Cardiac muscle cell (in vitro differentiated cells and primary cell): ENCODE data around the gene CD4. TPM values are rescaled to one million over a fixed set of nuclear protein-coding genes. Genes with fewer than 3 reads are reported as not detected.
A peak's percentile ranks its signal among the peaks of the same experiment; 100 is the strongest.

ENCODE experiments used
- DNase-seq, 2 donors: peaks; one replicate each; pipeline versions ENCODE4 v3.0.0 to v3.0.0-alpha.2; 2010 to 2017; ENCODE audit warnings: low read depth in 1 of 2, low spot score in 1 of 2
- H3K27ac ChIP-seq: fragments of 200-600 bp; sonication (generic); 2 replicates; pipeline ENCODE4 v1.5.1; 2016
- H3K27me3 ChIP-seq: fragments of 200-600 bp; sonication (generic); 2 replicates; pipeline ENCODE4 v1.6.0; 2016; ENCODE audit warnings: control low read depth
- H3K36me3 ChIP-seq: fragments of 200-600 bp; sonication (generic); 2 replicates; pipeline ENCODE4 v1.5.1; 2016; ENCODE audit warnings: control low read depth
- H3K4me1 ChIP-seq: fragments of 200-600 bp; sonication (generic); 2 replicates; pipeline ENCODE4 v1.8.1; 2017; ENCODE audit warnings: low read depth, mild to moderate bottlenecking, mixed run types
- H3K4me3 ChIP-seq: fragments of 200-600 bp; sonication (generic); 2 replicates; pipeline ENCODE4 v1.5.1; 2016; ENCODE audit warnings: mild to moderate bottlenecking
- H3K9me3 ChIP-seq: fragments of 200-600 bp; sonication (generic); 2 replicates; pipeline ENCODE4 v1.5.1; 2017; ENCODE audit warnings: low read depth, mild to moderate bottlenecking, control low read depth
- CTCF ChIP-seq: IDR thresholded peaks from 2 replicates; pipeline ENCODE4 v1.5.1; 2012; ENCODE audit warnings: low read depth, mild to moderate bottlenecking, low read length
- polyA plus RNA-seq: library from polyadenylated mRNA; unstranded; fragments of >200 nt; fragmentation: Nextera tagmentation; extraction: Ambion mirVana; gene quantifications from 2 replicates; pipeline ENCODE4 v1.2.1, GENCODE V29; 2016
- total RNA-seq: library from RNA; depleted of rRNA; stranded (reverse); fragments of >200 nt; gene quantifications from 2 replicates; pipeline ENCODE4 v1.2.3, GENCODE V29; 2016

Gene CD4
- total and polyA plus RNA-seq, 2 experiments from 2014 or later: 3.3 to 5.9 TPM

DNA sequence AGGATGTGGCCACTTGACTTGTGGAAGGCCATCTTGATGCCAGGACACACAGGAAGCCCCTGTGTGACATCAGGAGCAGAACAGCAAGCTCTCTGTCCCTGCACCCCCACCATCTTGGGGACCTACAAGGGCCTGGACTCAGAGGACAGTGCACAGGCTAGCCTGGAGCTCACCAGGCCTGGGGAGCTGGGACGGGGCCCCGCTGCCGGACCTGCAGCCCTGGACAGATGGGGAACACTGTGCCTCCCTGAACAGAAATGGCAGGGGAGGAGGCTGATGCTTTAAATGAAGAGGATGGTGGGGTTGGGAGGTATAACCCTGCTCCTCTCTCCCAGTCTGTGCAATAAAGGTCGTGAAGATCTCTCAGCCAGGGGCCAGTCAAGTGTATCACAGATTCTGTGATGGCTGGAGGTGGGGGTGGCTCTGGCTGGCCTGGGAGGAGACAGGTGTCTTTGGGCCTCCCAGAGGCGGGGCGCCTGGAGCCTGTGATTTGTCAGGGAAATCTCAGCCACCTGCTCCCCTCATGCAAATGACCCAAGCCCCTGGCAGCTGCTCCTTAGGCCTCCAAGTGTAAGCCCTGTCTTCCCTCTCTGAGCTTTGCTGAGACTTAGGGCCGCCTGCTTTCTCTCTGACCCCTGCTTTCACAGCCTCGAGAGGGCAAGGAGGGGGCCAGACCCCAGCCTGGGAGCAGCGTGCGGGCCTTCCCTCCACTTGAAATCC is 50.3 kb downstream of the CD4 start:
- no peaks in the 10 kb centered on the region for H3K9me3 ChIP-seq
- peak overlapping the region; percentile 62 for H3K27ac ChIP-seq
- no peak overlapping the region for H3K4me3 ChIP-seq
- H3K27me3 ChIP-seq: no peaks in the 10 kb centered on the region
- no peak for TF ChIP-seq CTCF
- DNase-seq: no peak
- H3K36me3 ChIP-seq: peaks cover 10% of the 10 kb centered on the region
- peaks cover 14% of the 10 kb centered on the region for H3K4me1 ChIP-seq

DNA sequence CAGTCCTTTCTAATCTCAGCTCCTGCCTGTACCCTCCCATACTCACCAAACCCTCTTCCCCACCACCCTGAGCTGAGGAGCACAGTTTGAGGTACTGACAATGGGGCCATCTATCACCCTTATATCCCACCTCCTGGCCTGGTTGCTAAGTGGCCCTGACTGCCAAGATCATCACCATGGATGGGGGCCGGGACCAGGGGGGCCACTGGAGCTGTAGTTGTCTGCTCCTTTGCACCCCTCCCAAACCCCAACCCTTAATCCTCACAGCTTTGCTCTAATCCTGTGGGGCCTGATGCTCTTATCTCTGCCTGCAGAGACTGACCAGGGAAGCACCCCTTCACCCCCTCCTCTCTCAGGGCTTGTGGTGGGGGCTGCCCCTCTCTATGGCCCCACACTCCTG is 51.0 kb downstream of the CD4 start:
- peaks cover 10% of the 10 kb centered on the region for H3K36me3 ChIP-seq
- no peaks in the 10 kb centered on the region for H3K27me3 ChIP-seq
- H3K9me3 ChIP-seq: no peaks in the 10 kb centered on the region
- peak overlapping the region; percentile 62 for H3K27ac ChIP-seq
- DNase-seq: no peak
- H3K4me3 ChIP-seq: no peak overlapping the region
- H3K4me1 ChIP-seq: peaks cover 14% of the 10 kb centered on the region
- TF ChIP-seq CTCF: no peak

DNA sequence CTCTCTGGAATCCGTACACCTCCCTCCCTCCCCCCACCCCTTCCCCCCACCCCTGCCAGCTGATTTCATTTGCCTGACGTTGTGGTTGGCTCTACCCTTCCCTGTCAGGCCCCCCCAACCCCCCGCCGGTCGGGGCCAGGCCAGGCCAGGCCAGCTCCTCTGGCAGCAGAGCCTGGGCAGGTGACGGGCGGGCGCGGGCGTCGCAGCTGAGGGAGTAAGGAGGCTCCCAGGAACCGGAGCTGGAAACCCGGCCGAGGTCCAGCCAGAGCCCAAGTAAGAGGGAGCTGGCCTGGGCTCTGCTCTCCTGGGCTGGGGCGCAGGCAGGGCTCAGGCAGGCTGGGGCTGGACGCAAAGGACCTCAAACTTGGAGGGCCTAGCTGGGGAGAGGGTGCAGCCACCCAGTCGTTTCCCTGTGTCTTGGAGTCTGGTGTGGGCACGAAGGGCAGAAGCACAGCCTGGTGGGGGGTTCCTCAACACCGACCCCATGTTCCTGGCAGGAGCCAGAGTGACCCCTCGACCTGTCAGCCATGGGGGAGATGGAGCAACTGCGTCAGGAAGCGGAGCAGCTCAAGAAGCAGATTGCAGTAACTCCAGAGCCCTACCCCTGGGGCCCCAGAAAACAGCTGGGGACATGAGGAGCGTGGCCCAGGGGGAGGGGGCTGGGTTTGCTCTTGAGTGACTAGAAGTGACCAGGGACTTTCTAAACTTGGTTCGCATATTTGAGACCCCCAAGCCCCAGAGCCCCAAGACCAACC is 51.6 kb downstream of the CD4 start, which contains the start of gene GNB3:
Gene GNB3 (plus strand): TSS at position 165 of the 755 bp plus-strand sequence. CDS start 363 bp downstream, at position 528.
- no peak for TF ChIP-seq CTCF
- no peaks in the 10 kb centered on the region for H3K27me3 ChIP-seq
- H3K4me1 ChIP-seq: peaks cover 14% of the 10 kb centered on the region
- no peaks in the 10 kb centered on the region for H3K9me3 ChIP-seq
- peaks cover 12% of the 10 kb centered on the region for H3K36me3 ChIP-seq
- H3K4me3 ChIP-seq: no peak within 1 kb of the TSS
- no peak for DNase-seq
- H3K27ac ChIP-seq: peak within 1 kb of the TSS; percentile 62

DNA sequence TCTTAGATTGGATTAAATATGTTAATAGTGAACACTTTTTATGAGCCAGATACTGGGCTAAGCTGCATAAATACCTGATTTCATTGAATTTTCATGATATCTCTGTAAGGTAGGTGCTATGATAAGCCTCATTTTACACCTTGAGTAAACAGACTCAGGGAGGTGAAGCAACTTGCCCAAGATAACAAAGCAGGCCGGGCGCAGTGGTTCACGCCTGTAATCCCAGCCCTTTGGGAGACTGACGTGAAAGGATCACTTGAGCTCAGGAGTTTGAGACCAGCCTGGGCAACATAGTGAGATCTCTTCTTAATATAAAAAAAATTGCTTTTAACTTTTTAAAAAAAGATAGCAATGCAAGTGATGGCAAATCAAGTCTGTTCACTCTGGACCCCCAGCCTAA is 52.7 kb downstream of the CD4 start:
- no peak for DNase-seq
- peaks cover 12% of the 10 kb centered on the region for H3K36me3 ChIP-seq
- no peak overlapping the region for H3K27ac ChIP-seq
- no peaks in the 10 kb centered on the region for H3K9me3 ChIP-seq
- no peaks in the 10 kb centered on the region for H3K27me3 ChIP-seq
- H3K4me3 ChIP-seq: no peak overlapping the region
- peaks cover 14% of the 10 kb centered on the region for H3K4me1 ChIP-seq
- TF ChIP-seq CTCF: no peak

DNA sequence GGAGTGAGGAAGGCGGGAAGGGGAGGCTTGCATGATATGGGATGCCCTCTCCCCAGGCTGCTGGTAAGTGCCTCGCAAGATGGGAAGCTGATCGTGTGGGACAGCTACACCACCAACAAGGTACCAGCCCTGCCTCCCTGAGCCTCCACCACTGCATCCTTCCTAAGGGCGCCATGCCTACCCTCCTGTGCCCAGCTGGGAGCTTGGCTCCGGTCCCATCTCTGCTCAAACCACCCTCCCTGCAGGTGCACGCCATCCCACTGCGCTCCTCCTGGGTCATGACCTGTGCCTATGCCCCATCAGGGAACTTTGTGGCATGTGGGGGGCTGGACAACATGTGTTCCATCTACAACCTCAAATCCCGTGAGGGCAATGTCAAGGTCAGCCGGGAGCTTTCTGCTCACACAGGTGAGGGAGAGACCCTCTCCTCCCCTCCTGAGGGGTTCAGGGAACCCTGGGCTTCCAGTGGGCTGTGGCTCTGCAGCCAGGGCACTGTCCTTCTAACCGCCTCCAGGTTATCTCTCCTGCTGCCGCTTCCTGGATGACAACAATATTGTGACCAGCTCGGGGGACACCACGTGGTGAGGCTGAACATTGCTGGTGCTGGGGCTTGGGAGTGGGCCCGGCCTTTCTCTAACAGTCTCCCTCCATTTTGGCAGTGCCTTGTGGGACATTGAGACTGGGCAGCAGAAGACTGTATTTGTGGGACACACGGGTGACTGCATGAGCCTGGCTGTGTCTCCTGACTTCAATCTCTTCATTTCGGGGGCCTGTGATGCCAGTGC is 54.0 kb downstream of the CD4 start:
- DNase-seq: no peak
- Histone ChIP-seq H3K27ac (no peak overlapping the region), H3K4me1 (peaks cover 14% of the 10 kb centered on the region), H3K27me3 (no peaks in the 10 kb centered on the region), H3K36me3 (peaks cover 7% of the 10 kb centered on the region), H3K4me3 (no peak overlapping the region), H3K9me3 (no peaks in the 10 kb centered on the region)
- TF ChIP-seq CTCF: no peak
